Suppressor macrophage (primary cell): Measurements from ENCODE around the gene PCLAF.

Source experiments
- DNase-seq, 4 experiments: peaks; one replicate each; pipeline ENCODE4 v3.0.0-alpha.2; 2020 to 2022

The PCLAF gene

DNA sequence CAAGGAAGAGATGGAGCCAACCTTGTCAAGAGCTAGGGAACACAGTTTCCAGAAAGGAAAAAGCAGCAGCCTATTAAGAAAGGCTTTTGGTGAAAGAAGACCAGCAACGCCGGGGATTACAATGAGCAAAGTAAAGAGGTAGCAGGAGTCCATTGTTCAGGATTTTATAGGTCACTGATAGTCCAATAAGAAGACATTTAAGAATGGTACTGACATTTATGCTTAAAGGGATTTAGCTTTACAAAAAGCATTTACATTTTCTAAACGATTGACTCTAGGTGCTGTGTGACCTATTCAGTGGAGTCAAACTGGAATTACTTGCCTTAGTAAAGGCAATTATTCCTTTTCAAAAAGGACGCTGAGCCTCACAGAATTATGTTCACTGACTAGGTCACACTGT lies 66.0 kb downstream of the PCLAF start:
- DNase-seq = no peak

DNA sequence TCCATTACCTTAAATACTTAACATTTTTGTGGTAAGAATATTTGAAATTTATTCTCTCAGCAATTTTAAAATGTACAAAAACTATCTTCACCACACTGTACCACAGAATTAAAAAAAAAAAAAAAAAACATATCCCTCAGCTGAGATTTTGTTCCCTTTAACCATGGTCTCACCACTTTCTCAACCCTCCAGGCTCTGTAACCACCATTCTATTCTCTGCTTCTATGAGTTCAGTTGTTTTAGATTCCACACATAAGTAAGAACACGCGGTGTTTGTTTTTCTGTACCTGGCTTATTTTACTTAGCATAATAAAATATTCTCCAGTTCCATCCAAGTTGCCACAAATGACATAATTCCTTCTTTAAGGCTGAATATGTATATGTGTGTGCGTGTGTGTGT lies 66.8 kb downstream of the PCLAF start:
- no peak for DNase-seq
